ENCODE results near the gene FDCSP.

DNA sequence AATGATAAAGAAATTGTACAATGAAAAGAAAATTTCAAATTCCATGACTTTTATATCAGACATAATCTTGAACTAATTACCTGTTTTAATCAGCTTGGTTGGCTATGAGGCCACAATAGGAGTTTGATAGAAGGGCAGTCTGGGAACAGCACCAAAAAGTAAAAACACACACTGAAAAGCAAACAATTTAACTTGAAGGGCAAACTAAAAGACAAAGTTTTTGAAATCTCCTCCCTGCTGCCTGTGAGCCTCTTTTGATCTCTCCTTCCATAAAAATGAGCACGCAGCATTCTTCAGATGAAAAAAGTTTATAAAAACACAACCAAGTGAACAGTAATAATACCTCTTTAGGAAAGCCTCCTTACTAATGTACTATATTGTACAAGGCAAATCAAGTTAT, 22.3 kb upstream of the FDCSP start:
- TF ChIP-seq CTCF (conservative IDR thresholded peaks at IDR 0.05; ENCODE audit: low read depth, low read length): no peak
- TF ChIP-seq EZH2 (IDR thresholded peaks at IDR 0.05; ENCODE audit: low read length, unreplicated experiment): no peak

Measured in PC-3 (cell line).